Measurements from ENCODE around the gene STRN3.
"Not testable (repeated sequence)": the region's sequence is repeated elsewhere in the genome, so short reads cannot be mapped to it uniquely, and the experiment has no call there.

STRN3 gene

DNA sequence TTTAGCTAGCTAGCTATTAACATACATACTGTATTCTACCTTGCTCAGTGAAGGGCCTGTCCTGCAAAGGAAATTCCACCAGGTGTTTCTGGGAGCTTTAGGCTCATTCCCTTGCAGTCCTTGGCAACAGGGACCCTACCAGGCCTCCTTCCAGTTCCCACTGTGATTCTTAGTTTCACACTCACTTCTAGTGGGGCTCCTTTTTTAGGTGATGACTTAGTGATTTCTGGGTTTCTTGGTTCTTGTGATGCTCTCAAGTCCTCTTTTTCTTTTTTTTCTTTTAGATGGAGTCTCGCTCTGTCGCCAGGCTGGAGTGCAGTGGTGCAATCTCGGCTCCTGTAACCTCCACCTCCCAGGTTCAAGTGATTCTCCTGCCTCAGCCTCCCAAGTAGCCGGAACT, 10.4 kb upstream of the STRN3 start:
- DNase-seq (ENCODE audit: low spot score): no peak

GRCh38 chr14:31030469-31030868, 4.3 kb upstream of the STRN3 start:
- DNase-seq (ENCODE audit: low spot score): no peak

- DNase-seq (ENCODE audit: low spot score): no peak
Observed at GRCh38 chr14:31029016-31029970, 3.1 kb upstream of the STRN3 start.

GRCh38 chr14:31027847-31028246, 1.7 kb upstream of the STRN3 start:
- DNase-seq (ENCODE audit: low spot score): no peak

- peak; percentile 92 for DNase-seq (ENCODE audit: low spot score)
Observed at GRCh38 chr14:31026450-31027235, 464 bp upstream of the STRN3 start.

- DNase-seq (ENCODE audit: low spot score): peak; percentile 33
Observed at GRCh38 chr14:31025367-31026076, 657 bp downstream of the STRN3 start, which contains the start of gene AP4S1. Gene AP4S1, plus strand, starts transcription at chr14:31025649. Its CDS starts 40,548 bp downstream, at chr14:31066197.

- no peak for DNase-seq (ENCODE audit: low spot score)
Observed at GRCh38 chr14:31024577-31025366, 1.4 kb downstream of the STRN3 start.

DNA sequence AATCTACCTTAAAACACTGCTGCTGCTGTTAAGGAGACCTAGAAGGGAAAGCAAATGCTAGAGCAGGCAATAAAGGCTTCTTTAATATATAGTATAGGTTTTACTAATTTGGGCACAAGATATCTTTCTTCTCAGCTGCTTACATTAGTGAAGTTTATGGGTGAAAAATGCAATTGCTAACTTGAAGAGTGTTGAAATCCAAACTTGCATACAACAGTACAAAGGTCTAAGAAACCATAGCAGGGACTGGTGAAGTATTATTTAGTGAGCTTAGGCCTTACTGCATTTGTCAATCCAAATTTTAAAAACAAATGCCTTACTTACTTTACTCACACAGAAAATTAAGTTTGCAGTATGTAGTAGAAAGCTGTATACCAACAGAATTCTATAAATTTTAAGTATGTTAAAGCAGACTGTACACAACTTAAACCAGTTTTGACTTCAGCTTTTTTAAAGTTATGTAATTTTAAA, 2.1 kb downstream of the STRN3 start:
- DNase-seq (ENCODE audit: low spot score): no peak

DNA sequence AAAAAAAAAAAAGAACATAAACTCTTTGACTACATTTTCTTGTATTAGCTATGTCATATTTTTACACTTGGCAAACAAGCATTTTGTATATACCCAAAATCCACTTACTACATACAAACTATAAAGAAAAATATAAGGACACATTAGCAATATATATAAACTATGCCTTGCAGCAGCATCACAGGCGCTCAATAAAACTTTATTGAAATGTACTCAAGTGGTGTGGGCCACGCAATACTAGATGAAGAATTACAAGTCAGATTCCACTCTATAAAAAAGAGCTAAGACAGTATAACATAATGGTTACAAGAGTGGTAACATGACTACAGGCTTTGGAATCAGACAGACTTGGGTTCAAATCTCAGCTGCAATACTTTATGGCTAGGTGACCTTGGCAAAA, 3.8 kb downstream of the STRN3 start:
- no peak for DNase-seq (ENCODE audit: low spot score)

GRCh38 chr14:31021576-31021949, 4.6 kb downstream of the STRN3 start:
- DNase-seq (ENCODE audit: low spot score): no peak

- DNase-seq (ENCODE audit: low spot score): no peak
Observed at GRCh38 chr14:31020834-31021575, 5.2 kb downstream of the STRN3 start.

GRCh38 chr14:31018057-31018645, 8.0 kb downstream of the STRN3 start:
- no peak for DNase-seq (ENCODE audit: low spot score)

- DNase-seq (ENCODE audit: low spot score): no peak
Observed at GRCh38 chr14:31013841-31014240, 12.3 kb downstream of the STRN3 start.

DNA sequence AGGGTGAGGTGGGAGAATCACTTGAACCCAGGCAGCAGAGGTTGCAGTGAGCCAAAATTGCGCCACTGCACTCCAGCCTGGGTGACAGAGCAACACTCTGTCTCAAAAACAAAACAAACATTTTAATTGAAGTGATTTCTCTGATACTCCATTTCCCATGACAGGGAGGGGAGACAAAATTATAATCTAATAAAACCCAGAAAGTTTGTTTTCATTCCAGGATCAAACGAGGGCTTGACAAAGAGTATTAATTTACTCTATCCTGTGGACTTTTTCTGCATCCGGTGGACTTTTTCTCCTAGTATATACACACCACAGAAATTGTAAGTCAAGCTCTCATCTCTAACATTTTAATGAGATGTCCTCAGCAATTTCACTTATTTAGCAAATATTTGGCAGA, 15.2 kb downstream of the STRN3 start:
- DNase-seq (ENCODE audit: low spot score): no peak

- no peak for DNase-seq (ENCODE audit: low spot score)
Observed at GRCh38 chr14:31009836-31010574, 16.2 kb downstream of the STRN3 start.

DNA sequence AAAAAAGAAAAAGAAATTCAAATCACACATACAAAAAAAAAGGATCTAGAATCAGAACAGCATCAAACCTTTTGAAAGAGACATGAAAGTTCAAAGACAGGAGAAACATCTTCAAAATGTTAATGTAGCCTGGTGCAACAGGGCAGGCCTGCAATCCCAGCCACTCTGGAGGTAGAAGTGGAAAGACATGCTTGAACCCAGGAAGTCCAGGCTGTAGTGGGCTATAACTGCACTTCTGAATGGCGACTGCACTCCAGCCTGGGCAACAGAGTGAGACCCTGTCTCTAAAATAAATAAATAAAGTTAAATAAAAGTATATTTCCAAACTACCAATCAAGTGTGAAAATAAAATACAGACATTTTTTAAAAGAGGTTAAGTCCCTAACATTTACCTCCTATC, 19.5 kb downstream of the STRN3 start:
- DNase-seq (ENCODE audit: low spot score): no peak

DNA sequence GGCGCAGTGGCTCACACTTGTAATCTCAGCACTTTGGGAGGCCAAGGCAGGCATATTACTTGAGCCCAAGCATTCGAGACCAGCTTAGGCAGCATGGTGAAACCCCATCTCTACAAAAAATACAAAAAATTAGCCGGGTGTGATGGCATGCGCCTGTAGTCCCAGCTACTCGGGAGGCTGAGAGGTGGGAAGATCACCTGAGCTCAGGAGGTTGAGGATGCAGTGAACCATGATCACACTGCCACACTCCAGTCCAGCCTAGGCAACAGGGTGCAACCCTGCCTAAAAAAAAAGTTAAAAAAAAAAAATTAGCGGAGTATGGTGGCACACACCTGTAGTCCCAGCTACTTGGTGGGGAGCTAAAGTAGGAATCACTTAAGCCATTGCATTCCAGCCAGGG, 22.2 kb downstream of the STRN3 start:
- not testable (repeated sequence) for DNase-seq (ENCODE audit: low spot score)

DNA sequence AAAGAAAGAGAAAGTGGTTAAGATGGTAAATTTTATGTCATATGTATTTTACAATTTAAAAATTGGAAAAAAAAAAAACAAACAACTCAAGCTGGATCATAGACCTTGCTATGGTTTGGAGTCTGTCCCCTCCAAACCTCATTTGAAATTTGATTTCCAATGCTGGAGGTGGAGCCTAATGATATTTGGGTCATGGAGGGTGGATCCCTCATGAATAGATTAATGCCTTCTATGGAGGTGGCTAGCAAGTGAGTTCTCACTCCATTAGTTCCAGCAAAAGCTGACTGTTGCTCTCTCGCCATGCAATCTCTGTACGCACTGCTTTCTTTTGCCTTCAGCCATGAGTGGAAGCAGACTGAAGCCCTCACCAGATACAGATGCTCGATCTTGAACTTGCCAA, 22.9 kb downstream of the STRN3 start:
- DNase-seq (ENCODE audit: low spot score): no peak

- no peak for DNase-seq (ENCODE audit: low spot score)
Observed at GRCh38 chr14:31001339-31001658, 24.9 kb downstream of the STRN3 start.
